Measurements from ENCODE around the gene CCDC92B.

The CCDC92B gene

DNA sequence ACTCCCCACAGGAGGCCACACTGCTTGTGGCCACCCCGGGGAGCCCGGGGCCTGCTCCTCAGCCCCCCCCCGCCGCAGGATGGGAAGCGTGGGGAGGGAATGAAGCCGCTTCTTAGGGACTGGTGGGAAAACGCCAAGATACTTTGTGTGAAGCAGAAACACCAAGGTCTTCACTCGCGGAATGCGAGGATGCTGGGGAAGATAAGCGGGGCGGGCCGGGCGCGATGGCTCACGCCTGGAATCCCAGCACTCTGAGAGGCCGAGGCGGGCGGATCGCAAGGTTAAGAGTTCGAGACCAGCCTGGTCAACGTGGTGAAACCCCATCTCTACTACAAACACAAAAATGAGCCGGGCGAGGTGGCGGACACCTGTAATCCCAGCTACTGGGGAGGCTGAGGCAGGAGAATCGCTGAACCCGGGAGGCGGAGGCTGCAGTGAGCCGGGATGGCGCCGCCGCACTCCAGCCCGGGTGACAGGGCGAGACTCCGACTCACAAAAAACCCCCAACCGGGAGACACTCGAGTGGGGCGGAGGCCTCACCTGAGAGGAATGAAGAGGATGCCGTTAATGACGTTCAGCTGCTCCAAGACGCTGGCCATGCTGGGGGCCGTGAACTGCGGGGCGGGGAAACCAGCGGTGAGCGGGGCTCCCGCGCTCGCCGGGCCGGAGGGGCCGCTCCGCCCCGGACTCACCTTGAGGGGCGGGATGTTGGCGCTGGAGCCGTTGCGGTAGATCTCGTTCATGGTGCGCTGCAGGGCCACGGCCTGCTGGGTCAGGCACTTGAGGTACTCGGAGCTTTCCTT is 58.2 kb downstream of the CCDC92B start:
- DNase-seq (ENCODE audit: insufficient read length, low spot score) (no peak), FAIRE-seq (no peak)
- TF ChIP-seq, protein P1, sequence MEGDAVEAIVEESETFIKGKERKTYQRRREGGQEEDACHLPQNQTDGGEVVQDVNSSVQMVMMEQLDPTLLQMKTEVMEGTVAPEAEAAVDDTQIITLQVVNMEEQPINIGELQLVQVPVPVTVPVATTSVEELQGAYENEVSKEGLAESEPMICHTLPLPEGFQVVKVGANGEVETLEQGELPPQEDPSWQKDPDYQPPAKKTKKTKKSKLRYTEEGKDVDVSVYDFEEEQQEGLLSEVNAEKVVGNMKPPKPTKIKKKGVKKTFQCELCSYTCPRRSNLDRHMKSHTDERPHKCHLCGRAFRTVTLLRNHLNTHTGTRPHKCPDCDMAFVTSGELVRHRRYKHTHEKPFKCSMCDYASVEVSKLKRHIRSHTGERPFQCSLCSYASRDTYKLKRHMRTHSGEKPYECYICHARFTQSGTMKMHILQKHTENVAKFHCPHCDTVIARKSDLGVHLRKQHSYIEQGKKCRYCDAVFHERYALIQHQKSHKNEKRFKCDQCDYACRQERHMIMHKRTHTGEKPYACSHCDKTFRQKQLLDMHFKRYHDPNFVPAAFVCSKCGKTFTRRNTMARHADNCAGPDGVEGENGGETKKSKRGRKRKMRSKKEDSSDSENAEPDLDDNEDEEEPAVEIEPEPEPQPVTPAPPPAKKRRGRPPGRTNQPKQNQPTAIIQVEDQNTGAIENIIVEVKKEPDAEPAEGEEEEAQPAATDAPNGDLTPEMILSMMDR (IDR thresholded peaks at IDR 0.05; ENCODE audit: insufficient read depth, missing control alignments): no peak

DNA sequence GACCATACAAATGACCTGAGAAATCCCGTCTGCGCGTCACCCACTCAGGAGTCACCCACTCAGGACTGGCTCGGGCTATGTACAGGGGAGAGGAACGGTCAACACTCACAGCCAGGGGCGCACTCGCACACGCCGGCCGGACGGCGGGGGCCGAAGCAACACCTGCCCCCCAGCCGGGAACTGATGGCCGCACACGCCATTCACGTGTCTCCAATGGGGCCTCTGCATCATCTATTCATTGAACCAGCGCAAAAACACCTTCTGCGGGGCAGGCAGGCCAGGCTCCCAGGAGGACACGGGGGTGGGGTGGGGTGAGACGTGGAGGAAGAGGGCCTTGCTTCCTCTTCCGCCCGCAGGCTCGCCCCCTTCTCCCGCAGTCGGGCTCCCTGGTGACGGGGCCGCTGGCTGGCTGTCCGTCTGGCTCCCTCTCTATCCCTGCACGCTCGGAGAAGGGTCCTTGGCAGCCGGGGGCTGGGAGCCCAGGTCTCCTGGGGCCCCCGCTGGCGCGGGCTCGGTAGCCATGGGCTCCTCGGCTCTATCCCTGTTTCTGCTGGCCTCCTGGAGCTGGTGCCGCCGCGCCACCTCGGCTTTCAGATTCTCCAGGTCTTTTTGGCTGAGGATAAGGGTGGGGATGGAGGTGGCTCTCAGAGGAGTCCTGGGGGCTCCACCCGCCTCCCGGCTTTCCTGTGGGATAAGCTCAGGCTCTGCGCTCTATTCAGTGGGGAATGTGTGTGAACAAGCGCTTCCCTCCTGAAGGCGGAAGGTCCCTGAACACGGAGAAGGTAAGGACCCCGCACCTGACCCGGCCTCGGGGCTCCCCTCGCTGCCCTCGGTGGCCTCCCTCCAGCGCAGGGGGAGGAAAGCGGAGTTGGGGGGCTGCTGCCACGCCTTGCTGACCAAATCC is 59.0 kb downstream of the CCDC92B start:
- no peak for FAIRE-seq
- TF ChIP-seq, protein P1 (IDR thresholded peaks at IDR 0.05; ENCODE audit: insufficient read depth, missing control alignments): no peak
- peak; percentile 20 for DNase-seq (ENCODE audit: insufficient read length, low spot score)

DNA sequence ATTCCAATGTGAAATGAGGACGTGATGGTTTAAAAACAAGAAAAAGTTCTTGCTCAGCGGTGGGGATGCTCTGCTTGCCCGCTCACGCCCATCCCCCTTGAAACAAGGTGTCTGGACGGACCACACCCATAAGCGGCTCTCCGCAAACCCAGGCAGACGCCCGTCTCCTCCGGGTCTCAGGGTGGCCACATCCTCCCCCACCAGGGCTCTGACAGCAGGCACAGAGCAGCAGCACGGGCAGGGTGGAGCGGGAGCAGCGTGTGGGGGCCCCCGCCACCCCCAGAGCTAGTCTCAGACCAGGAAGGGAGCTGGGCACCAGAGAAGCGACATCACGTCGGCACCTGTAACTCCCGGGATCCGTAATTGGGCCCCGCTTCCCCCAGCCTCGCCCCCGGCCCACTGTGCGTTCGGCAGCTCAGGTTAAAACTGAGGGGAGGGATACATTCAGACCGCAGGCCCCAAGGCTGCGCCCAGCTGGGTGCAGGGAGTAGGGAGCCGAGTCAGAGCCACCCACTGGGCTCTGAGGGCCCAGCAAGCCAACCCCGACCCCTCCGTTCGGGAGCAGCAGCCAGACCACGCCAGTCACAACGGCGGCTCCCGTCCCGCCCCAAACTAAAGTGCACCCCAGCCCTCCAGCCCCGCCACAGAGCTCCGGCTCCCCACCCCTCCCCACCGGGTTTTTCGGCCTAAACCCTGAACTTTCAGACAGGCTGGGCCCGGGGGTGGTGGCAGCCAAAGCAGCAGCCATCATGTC is 59.9 kb downstream of the CCDC92B start:
- no peak for FAIRE-seq
- TF ChIP-seq, protein P1 (IDR thresholded peaks at IDR 0.05; ENCODE audit: insufficient read depth, missing control alignments): no peak
- no peak for DNase-seq (ENCODE audit: insufficient read length, low spot score)

DNA sequence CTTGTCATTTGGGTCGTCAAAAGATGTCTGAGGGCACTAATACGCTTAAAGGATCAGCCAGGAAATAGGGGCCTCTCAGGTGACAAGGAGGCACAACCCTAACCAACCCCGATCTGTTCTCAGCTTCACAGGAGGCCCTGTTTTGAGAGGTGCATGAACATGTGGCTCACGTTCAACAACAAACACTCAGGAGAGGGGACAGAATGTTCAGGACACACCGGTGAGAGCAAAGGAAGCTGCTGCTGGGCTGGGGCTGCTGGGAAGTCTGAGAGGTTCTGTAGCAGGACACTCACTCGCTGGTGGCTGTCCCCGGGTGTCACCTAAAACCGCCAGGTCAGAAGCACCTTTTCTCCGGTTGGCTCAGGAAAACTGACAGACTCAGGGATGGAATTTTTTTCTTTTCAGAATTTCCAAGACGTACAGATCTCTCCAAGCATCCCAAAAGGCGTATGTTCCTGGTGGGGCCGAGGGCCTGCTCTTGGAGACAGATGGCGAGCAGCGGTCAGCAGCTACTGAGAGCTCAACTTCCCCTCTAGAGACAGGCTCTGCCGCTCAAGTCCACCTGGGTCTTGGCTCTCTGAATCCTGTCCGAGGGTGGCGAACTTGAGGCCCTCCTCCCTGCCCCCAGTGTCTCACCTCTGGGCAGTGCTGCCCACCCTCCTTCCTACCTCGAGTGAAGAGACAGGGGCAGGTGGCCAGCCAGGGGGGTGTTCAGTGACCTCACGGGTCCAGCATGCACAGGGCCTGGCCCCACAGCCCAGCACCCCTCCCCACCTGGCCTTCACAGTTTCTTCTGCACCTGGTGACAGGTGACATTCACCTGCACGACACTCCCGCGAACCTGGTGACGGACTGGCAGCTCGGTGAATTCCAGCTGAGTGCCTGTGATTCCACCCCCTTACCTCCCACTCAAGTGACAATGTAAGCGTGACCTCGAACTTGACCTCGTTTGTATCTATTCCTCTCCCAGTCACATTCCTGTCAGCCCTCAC is 60.8 kb downstream of the CCDC92B start:
- FAIRE-seq: peak; percentile 48
- TF ChIP-seq, protein P1 (IDR thresholded peaks at IDR 0.05; ENCODE audit: insufficient read depth, missing control alignments): no peak
- peak; percentile 39 for DNase-seq (ENCODE audit: insufficient read length, low spot score)

DNA sequence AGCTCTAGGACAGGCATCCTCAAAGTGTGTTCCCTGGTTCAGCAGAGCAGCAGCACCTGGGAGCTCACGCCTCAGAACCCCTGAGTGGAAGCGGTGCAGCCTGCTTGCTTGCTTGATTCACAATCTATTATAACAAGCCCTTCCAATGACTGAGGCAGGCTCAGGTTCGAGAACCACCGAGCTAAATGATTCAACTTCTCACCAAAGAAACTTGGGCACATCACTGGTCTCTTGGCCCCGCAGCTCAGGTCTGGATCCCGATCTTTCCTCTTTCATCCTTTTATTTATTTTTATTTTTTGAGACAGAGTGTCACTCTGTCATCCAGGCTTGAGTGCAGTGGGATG is 62.4 kb downstream of the CCDC92B start:
- DNase-seq (ENCODE audit: insufficient read length, low spot score) (no peak), FAIRE-seq (no peak)
- TF ChIP-seq, protein P1 (IDR thresholded peaks at IDR 0.05; ENCODE audit: insufficient read depth, missing control alignments): no peak

DNA sequence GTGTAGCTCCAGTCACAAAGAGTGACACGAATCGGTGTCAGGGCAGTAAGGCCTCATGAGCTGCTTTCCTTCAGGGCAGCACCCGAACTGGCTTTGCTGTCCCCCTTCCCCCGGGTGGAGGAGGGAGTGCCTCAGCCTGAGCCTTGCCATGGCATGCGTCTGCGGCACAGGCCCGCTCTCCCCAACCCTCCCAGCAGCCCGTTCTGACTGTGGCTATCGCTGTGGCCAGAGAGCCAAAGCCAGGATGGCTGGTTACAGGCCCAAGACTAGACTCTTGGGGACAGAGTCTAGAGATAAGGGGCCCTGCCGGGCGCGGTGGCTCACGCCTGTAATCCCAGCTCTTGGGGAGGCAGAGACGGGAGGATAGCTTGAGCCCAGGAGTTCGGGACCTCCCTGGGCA is 63.8 kb downstream of the CCDC92B start:
- TF ChIP-seq, protein P1 (IDR thresholded peaks at IDR 0.05; ENCODE audit: insufficient read depth, missing control alignments): no peak
- DNase-seq (ENCODE audit: insufficient read length, low spot score) (no peak), FAIRE-seq (no peak)
